NCI-H2196 treated with DMSO at 0.1 percent for 48 hours (cell line): ENCODE measurements around the gene GLI2.

Source experiments
- DNase-seq: peaks from one replicate; lab custom pipeline; 2025; ENCODE audit not compliant: unreplicated experiment; lab: John Stamatoyannopoulos, UW

The GLI2 gene

GRCh38 chr2:120711694-120712093, 24.0 kb upstream of the GLI2 start:
- no peak for DNase-seq

GRCh38 chr2:120712180-120712681, 23.4 kb upstream of the GLI2 start:
- no peak for DNase-seq

- no peak for DNase-seq
These were observed 20.3 kb upstream of the GLI2 start for GRCh38 chr2:120715353-120715752.

GRCh38 chr2:120715941-120716340, 19.7 kb upstream of the GLI2 start:
- no peak for DNase-seq

- DNase-seq: no peak
These were observed 18.8 kb upstream of the GLI2 start for GRCh38 chr2:120716641-120717585.

- no peak for DNase-seq
These were observed 16.2 kb upstream of the GLI2 start for GRCh38 chr2:120719491-120719890.

GRCh38 chr2:120720231-120720630, 15.4 kb upstream of the GLI2 start:
- no peak for DNase-seq

GRCh38 chr2:120720746-120721375, 14.8 kb upstream of the GLI2 start:
- DNase-seq: no peak

GRCh38 chr2:120722246-120722567, 13.5 kb upstream of the GLI2 start:
- DNase-seq: no peak

GRCh38 chr2:120722568-120723421, 12.9 kb upstream of the GLI2 start:
- DNase-seq: no peak

GRCh38 chr2:120726245-120726644, 9.4 kb upstream of the GLI2 start:
- DNase-seq: no peak

GRCh38 chr2:120729406-120730399, 6.0 kb upstream of the GLI2 start:
- DNase-seq: no peak

- DNase-seq: no peak
These were observed 4.5 kb upstream of the GLI2 start for GRCh38 chr2:120731175-120731574.

GRCh38 chr2:120732506-120733237, 3.0 kb upstream of the GLI2 start:
- no peak for DNase-seq

- DNase-seq: no peak
These were observed 2.3 kb upstream of the GLI2 start for GRCh38 chr2:120733238-120733932.

GRCh38 chr2:120734930-120735651, 577 bp upstream of the GLI2 start:
- no peak for DNase-seq

GRCh38 chr2:120736202-120736623, 545 bp downstream of the GLI2 start:
- no peak for DNase-seq

- no peak for DNase-seq
These were observed 1.1 kb downstream of the GLI2 start for GRCh38 chr2:120736624-120737339.
